Astrocyte (in vitro differentiated cells and primary cell): ENCODE results near the gene NDUFC2. TPM values are rescaled to one million over a fixed set of nuclear protein-coding genes. Genes with fewer than 3 reads are reported as not detected.

Experiments
- DNase-seq: peaks from one replicate; pipeline ENCODE4 v3.0.0-alpha.2; 2010; ENCODE audit warnings: low read depth
- FAIRE-seq: peaks from 2 replicates; lab custom pipeline; 2011; peaks lifted over from hg19 to GRCh38; lab: Jason Lieb, UNC
- H2AFZ ChIP-seq: 2 replicates; pipeline ENCODE4 v1.6.0; 2012; ENCODE audit warnings: low read depth, low read length, inconsistent platforms
- H3K27ac ChIP-seq: 2 replicates; pipeline ENCODE4 v1.5.1; 2011; ENCODE audit warnings: low read depth, low read length, inconsistent platforms
- H3K27me3 ChIP-seq: 2 replicates; pipeline ENCODE4 v1.6.0; 2011; ENCODE audit warnings: low read length, inconsistent platforms; ENCODE audit not compliant: insufficient read depth
- H3K36me3 ChIP-seq: 2 replicates; pipeline ENCODE4 v1.5.1; 2011; ENCODE audit warnings: low read length, inconsistent platforms; ENCODE audit not compliant: insufficient read depth
- H3K4me1 ChIP-seq: 2 replicates; pipeline ENCODE4 v1.5.1; 2011; ENCODE audit warnings: low read length, inconsistent platforms; ENCODE audit not compliant: insufficient read depth
- H3K4me2 ChIP-seq: 2 replicates; pipeline ENCODE4 v1.6.0; 2012; ENCODE audit warnings: low read length, inconsistent platforms
- H3K4me3 ChIP-seq: 2 replicates; pipeline ENCODE4 v1.5.1; 2011; ENCODE audit warnings: low read depth, mild to moderate bottlenecking, low read length, inconsistent platforms; ENCODE audit not compliant: insufficient read depth
- H3K79me2 ChIP-seq: 2 replicates; pipeline ENCODE4 v1.6.0; 2012; ENCODE audit warnings: mild to moderate bottlenecking, low read length, inconsistent platforms; ENCODE audit not compliant: insufficient read depth
- H3K9ac ChIP-seq: 2 replicates; pipeline ENCODE4 v1.6.0; 2012; ENCODE audit warnings: mild to moderate bottlenecking, low read length, inconsistent platforms
- H3K9me3 ChIP-seq: 2 replicates; pipeline ENCODE4 v1.5.1; 2012; ENCODE audit warnings: low read depth, mild to moderate bottlenecking, low read length, inconsistent platforms; ENCODE audit not compliant: insufficient read depth
- H4K20me1 ChIP-seq: 2 replicates; pipeline ENCODE4 v1.6.0; 2012; ENCODE audit warnings: low read length, inconsistent platforms; ENCODE audit not compliant: insufficient read depth
- H3K27ac Mint-ChIP-seq: one replicate; pipeline ENCODE4 v1.8.0; 2021; ENCODE audit warnings: mild to moderate bottlenecking, mixed read lengths; ENCODE audit not compliant: unreplicated experiment
- H3K27me3 Mint-ChIP-seq: one replicate; pipeline ENCODE4 v1.8.0; 2021; ENCODE audit warnings: low read depth, mixed read lengths; ENCODE audit not compliant: unreplicated experiment
- H3K36me3 Mint-ChIP-seq: one replicate; pipeline ENCODE4 v1.8.0; 2021; ENCODE audit warnings: low read depth, mixed read lengths; ENCODE audit not compliant: unreplicated experiment
- H3K4me1 Mint-ChIP-seq: one replicate; pipeline ENCODE4 v1.8.0; 2021; ENCODE audit warnings: low read depth, mixed read lengths; ENCODE audit not compliant: unreplicated experiment
- H3K4me3 Mint-ChIP-seq: one replicate; pipeline ENCODE4 v1.8.0; 2021; ENCODE audit warnings: mild to moderate bottlenecking, moderate library complexity, mixed read lengths; ENCODE audit not compliant: unreplicated experiment
- H3K9me3 Mint-ChIP-seq: one replicate; pipeline ENCODE4 v1.8.0; 2021; ENCODE audit warnings: mild to moderate bottlenecking, mixed read lengths; ENCODE audit not compliant: unreplicated experiment
- CTCF ChIP-seq: IDR thresholded peaks from 2 replicates; pipeline ENCODE4 v1.5.1; 2011; ENCODE audit warnings: low read depth, mild to moderate bottlenecking, inconsistent platforms, low read length, moderate library complexity; ENCODE audit not compliant: insufficient read depth
- EZH2 ChIP-seq: IDR thresholded peaks from 2 replicates; pipeline ENCODE4 v1.6.1; 2012; ENCODE audit warnings: mild to moderate bottlenecking, low read length, inconsistent platforms; ENCODE audit not compliant: insufficient read depth
- total RNA-seq: library from RNA; stranded (reverse); gene quantifications from 2 replicates; pipeline ENCODE4 v1.2.1, GENCODE V29; 2021

Gene NDUFC2
- total RNA-seq, 1 donor from 2014 or later: 285 TPM

- H3K27ac ChIP-seq: no peak overlapping the region
- H3K36me3 ChIP-seq: no peaks in the 10 kb centered on the region
- TF ChIP-seq EZH2 (no peak), CTCF (no peak)
- H3K9me3 Mint-ChIP-seq: peaks cover 5% of the 10 kb centered on the region
- H3K4me1 ChIP-seq: peaks cover 9% of the 10 kb centered on the region
- no peak overlapping the region for H3K4me3 Mint-ChIP-seq
- FAIRE-seq (no peak), DNase-seq (no peak)
- H3K4me2 ChIP-seq: no peak overlapping the region
- H3K9me3 ChIP-seq: no peaks in the 10 kb centered on the region
- peaks cover 7% of the 10 kb centered on the region for H3K27me3 Mint-ChIP-seq
- no peaks in the 10 kb centered on the region for H3K27me3 ChIP-seq
- no peaks in the 10 kb centered on the region for H3K79me2 ChIP-seq
- no peaks in the 10 kb centered on the region for H3K36me3 Mint-ChIP-seq
- no peak overlapping the region for H3K4me3 ChIP-seq
- H2AFZ ChIP-seq: no peak overlapping the region
- H3K4me1 Mint-ChIP-seq: peaks cover 5% of the 10 kb centered on the region
- no peak overlapping the region for H3K9ac ChIP-seq
- no peaks in the 10 kb centered on the region for H4K20me1 ChIP-seq
- no peak overlapping the region for H3K27ac Mint-ChIP-seq
These were observed 51.9 kb downstream of the NDUFC2 start for GRCh38 chr11:78027759-78028158.

- FAIRE-seq: no peak
- no peak overlapping the region for H3K27ac Mint-ChIP-seq
- H3K9me3 Mint-ChIP-seq: peaks cover 5% of the 10 kb centered on the region
These were observed 54.3 kb downstream of the NDUFC2 start for GRCh38 chr11:78025378-78025777.

More at GRCh38 chr11:78025378-78025777, 54.3 kb downstream of the NDUFC2 start:
- Histone ChIP-seq H2AFZ (no peak overlapping the region), H3K4me3 (no peak overlapping the region), H3K79me2 (no peaks in the 10 kb centered on the region), H3K9me3 (no peaks in the 10 kb centered on the region), H3K27ac (no peak overlapping the region), H3K9ac (no peak overlapping the region), H3K36me3 (no peaks in the 10 kb centered on the region), H4K20me1 (no peaks in the 10 kb centered on the region), H3K4me2 (no peak overlapping the region), H3K4me1 (peaks cover 3% of the 10 kb centered on the region), H3K27me3 (no peaks in the 10 kb centered on the region)
- Mint-ChIP-seq H3K36me3 (no peaks in the 10 kb centered on the region), H3K27me3 (peaks cover 9% of the 10 kb centered on the region), H3K4me3 (no peak overlapping the region), H3K4me1 (peaks cover 8% of the 10 kb centered on the region)
- TF ChIP-seq CTCF (no peak), EZH2 (no peak)
- no peak for DNase-seq
